Medulla oblongata (tissue), 1 donor: ENCODE results near the gene KRT28.
"Not testable (repeated sequence)": the region's sequence is repeated elsewhere in the genome, so short reads cannot be mapped to it uniquely, and the experiment has no call there.

Source experiments
- DNase-seq: peaks from one replicate; pipeline ENCODE4 v3.0.0-alpha.2; 2015; ENCODE audit errors: extremely low spot score

KRT28 gene

GRCh38 chr17:40818733-40819527 is 19.2 kb upstream of the KRT28 start:
- DNase-seq: peak; percentile 66

- DNase-seq: no peak
These were observed 18.6 kb upstream of the KRT28 start for GRCh38 chr17:40818343-40818732.

GRCh38 chr17:40817103-40817682 is 17.4 kb upstream of the KRT28 start:
- DNase-seq: no peak

GRCh38 chr17:40816569-40816968 is 16.8 kb upstream of the KRT28 start:
- DNase-seq: no peak

- DNase-seq: no peak
These were observed 15.6 kb upstream of the KRT28 start for GRCh38 chr17:40815381-40815780.

- DNase-seq: not testable (repeated sequence)
These were observed 14.9 kb upstream of the KRT28 start for GRCh38 chr17:40814657-40815056.

GRCh38 chr17:40813804-40814203 is 14.0 kb upstream of the KRT28 start:
- no peak for DNase-seq

GRCh38 chr17:40812639-40813038 is 12.9 kb upstream of the KRT28 start:
- DNase-seq: no peak

GRCh38 chr17:40810494-40810893 is 10.7 kb upstream of the KRT28 start:
- no peak for DNase-seq

- DNase-seq: no peak
These were observed 10.1 kb upstream of the KRT28 start for GRCh38 chr17:40809721-40810421.

- DNase-seq: no peak
These were observed 6.4 kb upstream of the KRT28 start for GRCh38 chr17:40806131-40806530.

- peak; percentile 58 for DNase-seq
These were observed 3.9 kb upstream of the KRT28 start for GRCh38 chr17:40803617-40804082.

GRCh38 chr17:40801157-40801556 is 1.4 kb upstream of the KRT28 start:
- DNase-seq: no peak

GRCh38 chr17:40800381-40800780 is 622 bp upstream of the KRT28 start:
- no peak for DNase-seq

GRCh38 chr17:40796846-40797245 is 2.9 kb downstream of the KRT28 start:
- no peak for DNase-seq

GRCh38 chr17:40795019-40795667 is 4.6 kb downstream of the KRT28 start:
- DNase-seq: no peak

GRCh38 chr17:40794466-40794865 is 5.3 kb downstream of the KRT28 start:
- no peak for DNase-seq

GRCh38 chr17:40793832-40794231 is 5.9 kb downstream of the KRT28 start:
- no peak for DNase-seq

- peak; percentile 2 for DNase-seq
These were observed 7.8 kb downstream of the KRT28 start for GRCh38 chr17:40791787-40792436.

GRCh38 chr17:40791111-40791510 is 8.6 kb downstream of the KRT28 start:
- no peak for DNase-seq

GRCh38 chr17:40782450-40782849 is 17.3 kb downstream of the KRT28 start, which contains the start of gene KRT27:
KRT27 (minus strand) TSS chr17:40782550; CDS start chr17:40782493, 57 bp downstream.
- no peak for DNase-seq
